ENCODE data around the gene GANC. TPM values are rescaled to one million over a fixed set of nuclear protein-coding genes. Genes with fewer than 3 reads are reported as not detected.

GANC gene
- total RNA-seq, 2 donors from 2014 or later = 32.0 to 78.8 TPM

DNA sequence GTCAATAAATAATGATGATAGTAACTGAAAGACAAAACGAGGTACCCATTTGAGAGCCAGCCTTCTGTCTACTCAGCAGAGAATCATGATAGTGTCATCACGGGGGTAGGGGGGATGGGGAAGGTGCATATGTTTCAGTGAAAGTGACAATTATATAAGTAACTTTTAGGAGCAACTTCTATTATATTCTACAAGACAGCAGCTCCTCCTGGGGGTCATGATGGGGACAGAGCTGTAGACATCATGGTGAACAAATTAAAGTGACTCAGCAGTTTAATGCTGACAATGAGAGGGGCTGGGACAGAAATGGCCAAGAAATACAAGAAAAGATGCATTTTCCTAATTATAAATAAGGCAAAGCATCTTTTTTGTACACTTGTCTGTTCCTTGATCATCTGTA, 98.1 kb downstream of the GANC start:
- ATAC-seq (ENCODE audit: insufficient number of reproducible peaks, low FRiP score, low read depth) = no peak
- no peaks in the 10 kb centered on the region for H3K27me3 ChIP-seq (replicated peaks; ENCODE audit: insufficient read depth)
- no peaks in the 10 kb centered on the region for H3K4me1 ChIP-seq (ENCODE audit: control insufficient read depth in 1 of 2, low read depth in 2 of 2)
- H3K36me3 ChIP-seq = no peaks in the 10 kb centered on the region
- no peaks in the 10 kb centered on the region for H3K9me3 ChIP-seq
- DNase-seq (ENCODE audit: low spot score) = no peak
- H3K27ac ChIP-seq = no peak overlapping the region
- TF ChIP-seq, protein P1, sequence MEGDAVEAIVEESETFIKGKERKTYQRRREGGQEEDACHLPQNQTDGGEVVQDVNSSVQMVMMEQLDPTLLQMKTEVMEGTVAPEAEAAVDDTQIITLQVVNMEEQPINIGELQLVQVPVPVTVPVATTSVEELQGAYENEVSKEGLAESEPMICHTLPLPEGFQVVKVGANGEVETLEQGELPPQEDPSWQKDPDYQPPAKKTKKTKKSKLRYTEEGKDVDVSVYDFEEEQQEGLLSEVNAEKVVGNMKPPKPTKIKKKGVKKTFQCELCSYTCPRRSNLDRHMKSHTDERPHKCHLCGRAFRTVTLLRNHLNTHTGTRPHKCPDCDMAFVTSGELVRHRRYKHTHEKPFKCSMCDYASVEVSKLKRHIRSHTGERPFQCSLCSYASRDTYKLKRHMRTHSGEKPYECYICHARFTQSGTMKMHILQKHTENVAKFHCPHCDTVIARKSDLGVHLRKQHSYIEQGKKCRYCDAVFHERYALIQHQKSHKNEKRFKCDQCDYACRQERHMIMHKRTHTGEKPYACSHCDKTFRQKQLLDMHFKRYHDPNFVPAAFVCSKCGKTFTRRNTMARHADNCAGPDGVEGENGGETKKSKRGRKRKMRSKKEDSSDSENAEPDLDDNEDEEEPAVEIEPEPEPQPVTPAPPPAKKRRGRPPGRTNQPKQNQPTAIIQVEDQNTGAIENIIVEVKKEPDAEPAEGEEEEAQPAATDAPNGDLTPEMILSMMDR (IDR thresholded peaks at IDR 0.05) = no peak
- no peak overlapping the region for H3K4me3 ChIP-seq

DNA sequence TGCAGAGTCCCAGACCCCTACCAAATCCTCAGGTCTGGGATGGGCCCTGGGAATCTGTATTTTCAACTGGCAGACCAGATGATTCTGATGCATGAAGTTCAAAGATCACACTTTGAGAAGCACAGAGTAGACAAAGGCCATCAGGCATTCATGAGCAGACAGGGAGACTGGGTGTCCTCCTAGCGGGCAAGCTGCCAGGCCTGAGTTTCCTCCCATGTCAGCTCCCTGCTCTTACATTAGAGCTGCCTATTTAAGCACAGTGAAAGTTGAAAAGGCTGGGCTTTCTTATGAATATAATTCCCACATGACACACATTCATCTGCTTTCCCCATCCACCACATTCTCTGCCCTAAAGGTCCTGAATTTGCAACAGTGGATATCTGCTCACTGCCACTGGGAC, 100.3 kb downstream of the GANC start:
- Histone ChIP-seq H3K27me3 (replicated peaks; ENCODE audit: insufficient read depth) (no peaks in the 10 kb centered on the region), H3K9me3 (no peaks in the 10 kb centered on the region), H3K4me3 (no peak overlapping the region), H3K27ac (no peak overlapping the region), H3K36me3 (no peaks in the 10 kb centered on the region), H3K4me1 (ENCODE audit: control insufficient read depth in 1 of 2, low read depth in 2 of 2) (no peaks in the 10 kb centered on the region)
- no peak for DNase-seq (ENCODE audit: low spot score)
- TF ChIP-seq, protein P1 (IDR thresholded peaks at IDR 0.05) = no peak
- no peak for ATAC-seq (ENCODE audit: insufficient number of reproducible peaks, low FRiP score, low read depth)

DNA sequence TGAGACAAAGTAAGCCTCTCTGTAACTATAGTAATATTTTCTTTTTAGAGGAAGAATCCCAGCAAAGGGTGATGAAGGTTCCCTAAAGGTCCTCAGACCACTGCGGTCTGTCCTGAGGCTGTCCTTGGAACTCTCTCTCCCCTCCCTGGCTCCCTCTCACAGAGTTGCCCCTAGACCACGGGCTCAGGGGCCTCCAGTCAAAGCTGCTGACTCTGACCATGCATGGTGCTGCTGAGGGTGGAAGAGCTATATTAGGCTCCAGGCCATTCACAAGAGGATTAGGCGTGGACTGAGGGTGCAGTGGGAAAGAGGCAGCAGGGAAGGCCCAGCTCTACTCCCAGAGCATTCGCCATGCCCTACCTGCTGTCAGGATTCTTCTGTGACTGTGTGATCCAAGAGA, 100.9 kb downstream of the GANC start:
- Histone ChIP-seq H3K27ac (no peak overlapping the region), H3K9me3 (no peaks in the 10 kb centered on the region), H3K4me3 (no peak overlapping the region), H3K4me1 (ENCODE audit: control insufficient read depth in 1 of 2, low read depth in 2 of 2) (no peaks in the 10 kb centered on the region), H3K27me3 (replicated peaks; ENCODE audit: insufficient read depth) (no peaks in the 10 kb centered on the region), H3K36me3 (no peaks in the 10 kb centered on the region)
- ATAC-seq (ENCODE audit: insufficient number of reproducible peaks, low FRiP score, low read depth) (no peak), DNase-seq (ENCODE audit: low spot score) (no peak)
- TF ChIP-seq, protein P1 (IDR thresholded peaks at IDR 0.05) = no peak

DNA sequence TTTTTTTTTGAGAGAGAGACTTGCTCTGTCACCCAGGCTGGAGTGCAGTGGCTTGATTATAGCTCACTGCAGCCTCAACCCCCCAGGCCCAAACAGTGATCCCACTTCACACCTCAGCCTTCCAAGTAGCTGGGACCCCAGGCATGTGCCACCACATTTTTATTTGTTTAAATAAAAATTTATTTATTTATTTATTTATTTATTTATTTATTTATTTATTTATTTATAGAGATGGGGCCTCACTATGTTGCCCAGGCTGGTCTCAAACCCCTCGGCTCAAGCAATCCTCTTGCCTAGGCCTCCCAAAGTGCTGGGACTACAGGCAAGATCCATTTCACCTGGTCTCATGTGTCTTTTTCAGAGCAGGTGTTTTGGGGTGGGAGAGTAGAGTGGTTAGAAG, 101.8 kb downstream of the GANC start:
- ATAC-seq (ENCODE audit: insufficient number of reproducible peaks, low FRiP score, low read depth) (no peak), DNase-seq (ENCODE audit: low spot score) (no peak)
- no peaks in the 10 kb centered on the region for H3K36me3 ChIP-seq
- H3K9me3 ChIP-seq = no peaks in the 10 kb centered on the region
- H3K4me1 ChIP-seq (ENCODE audit: control insufficient read depth in 1 of 2, low read depth in 2 of 2) = no peaks in the 10 kb centered on the region
- TF ChIP-seq, protein P1 (IDR thresholded peaks at IDR 0.05) = no peak
- no peak overlapping the region for H3K4me3 ChIP-seq
- no peaks in the 10 kb centered on the region for H3K27me3 ChIP-seq (replicated peaks; ENCODE audit: insufficient read depth)
- H3K27ac ChIP-seq = no peak overlapping the region

DNA sequence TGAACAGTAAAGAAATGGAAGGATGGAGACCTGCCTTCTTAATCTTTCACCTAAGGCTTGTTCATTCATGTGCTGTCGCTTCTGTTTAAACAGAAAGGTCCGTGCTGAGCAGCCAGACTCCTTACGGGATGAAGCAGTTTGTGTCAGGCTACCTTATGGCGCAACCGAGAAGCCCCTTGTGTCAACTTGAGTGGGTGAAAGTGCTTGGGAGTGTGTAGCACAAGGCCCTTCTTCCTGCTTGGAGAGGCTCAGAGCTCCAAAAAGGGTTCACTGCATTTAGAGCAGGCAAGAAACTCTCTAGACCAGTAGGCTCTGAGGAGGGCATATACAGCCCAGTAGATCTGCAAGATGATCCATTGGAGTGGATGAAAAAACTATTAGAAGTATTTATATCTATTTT, 102.3 kb downstream of the GANC start:
- Histone ChIP-seq H3K4me1 (ENCODE audit: control insufficient read depth in 1 of 2, low read depth in 2 of 2) (no peaks in the 10 kb centered on the region), H3K27ac (no peak overlapping the region), H3K36me3 (no peaks in the 10 kb centered on the region), H3K4me3 (no peak overlapping the region), H3K27me3 (replicated peaks; ENCODE audit: insufficient read depth) (no peaks in the 10 kb centered on the region), H3K9me3 (no peaks in the 10 kb centered on the region)
- no peak for ATAC-seq (ENCODE audit: insufficient number of reproducible peaks, low FRiP score, low read depth)
- TF ChIP-seq, protein P1 (IDR thresholded peaks at IDR 0.05) = no peak
- no peak for DNase-seq (ENCODE audit: low spot score)
